ENCODE results near the gene PFKL.
"Not testable (repeated sequence)": the region's sequence is repeated elsewhere in the genome, so short reads cannot be mapped to it uniquely, and the experiment has no call there.

The PFKL gene

GRCh38 chr21:44279354-44280260 is 20.2 kb upstream of the PFKL start:
- no peak for FAIRE-seq

GRCh38 chr21:44281801-44282200 is 18.1 kb upstream of the PFKL start:
- no peak for FAIRE-seq

GRCh38 chr21:44282370-44282769 is 17.5 kb upstream of the PFKL start:
- no peak for FAIRE-seq

DNA sequence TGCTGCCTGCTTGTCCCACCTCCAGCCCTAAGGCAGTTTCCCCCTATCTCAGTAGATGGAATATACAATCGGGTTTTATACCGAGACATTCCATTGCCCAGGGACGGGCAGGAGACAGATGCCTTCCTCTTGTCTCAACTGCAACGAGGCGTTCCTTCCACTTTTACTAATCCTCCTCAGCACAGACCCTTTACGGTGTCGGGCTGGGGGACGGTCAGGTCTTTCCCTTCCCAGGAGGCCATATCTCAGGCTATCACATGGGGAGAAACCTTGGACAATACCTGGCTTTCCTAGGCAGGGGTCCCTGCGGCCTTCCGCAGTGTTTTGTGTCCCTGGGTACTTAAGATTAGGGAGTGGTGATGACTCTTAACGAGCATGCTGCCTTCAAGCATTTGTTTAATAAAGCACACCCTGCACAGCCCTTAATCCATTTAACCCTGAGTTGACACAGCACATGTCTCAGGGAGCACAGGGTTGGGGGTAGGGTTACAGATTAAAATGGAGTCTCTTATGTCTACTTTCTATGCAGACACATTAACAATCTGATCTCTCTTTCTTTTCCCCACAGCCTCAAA is 16.6 kb upstream of the PFKL start:
- not testable (repeated sequence) for FAIRE-seq

DNA sequence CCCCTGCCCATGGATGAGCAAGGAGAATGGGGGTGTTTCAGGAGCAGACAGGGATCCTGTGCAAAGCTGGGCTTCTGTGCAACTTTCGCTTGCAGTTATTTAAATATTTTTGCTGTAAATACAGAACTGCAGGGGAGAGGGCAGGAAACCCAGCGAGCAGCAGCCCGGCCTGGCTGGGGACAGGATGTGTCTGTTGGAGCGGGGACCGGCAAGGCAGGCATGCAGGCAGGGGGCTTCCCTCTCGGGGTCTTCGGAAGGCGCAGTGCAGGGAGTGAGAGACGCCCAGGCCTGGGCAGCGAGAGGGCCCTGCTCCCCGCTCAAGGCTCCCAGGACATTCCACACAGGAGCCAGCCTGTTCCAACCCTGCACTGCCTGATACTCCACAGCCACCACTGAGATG is 15.9 kb upstream of the PFKL start:
- no peak for FAIRE-seq

- no peak for FAIRE-seq
These were observed 14.5 kb upstream of the PFKL start, which contains the start of gene AIRE for GRCh38 chr21:44285138-44285992. TSS of gene AIRE (plus strand) at chr21:44285876. CDS start at chr21:44286007, 131 bp downstream.

DNA sequence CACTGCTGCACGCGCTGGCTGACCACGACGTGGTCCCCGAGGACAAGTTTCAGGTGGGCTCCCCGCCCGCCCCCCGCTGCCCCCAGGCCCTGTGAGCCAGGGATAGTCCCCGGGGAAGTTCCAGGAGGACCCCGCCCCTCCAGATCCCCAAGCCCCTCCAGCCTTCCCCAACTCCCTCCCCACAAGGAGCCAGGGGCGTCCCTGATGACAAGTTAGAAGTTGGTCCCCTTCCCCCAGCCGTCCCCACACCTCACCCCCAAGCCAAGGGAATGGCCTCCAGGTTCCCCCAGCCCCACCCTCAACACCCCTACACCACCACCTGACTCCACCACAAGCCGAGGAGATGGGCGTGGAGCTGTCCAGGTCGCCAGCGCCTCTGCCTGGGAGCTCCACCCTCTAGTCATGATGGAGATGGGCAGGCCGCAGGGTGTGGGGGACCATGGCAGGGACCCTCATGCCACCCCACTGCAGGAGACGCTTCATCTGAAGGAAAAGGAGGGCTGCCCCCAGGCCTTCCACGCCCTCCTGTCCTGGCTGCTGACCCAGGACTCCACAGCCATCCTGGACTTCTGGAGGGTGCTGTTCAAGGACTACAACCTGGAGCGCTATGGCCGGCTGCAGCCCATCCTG is 13.7 kb upstream of the PFKL start:
- no peak for FAIRE-seq

GRCh38 chr21:44286716-44287632 is 12.9 kb upstream of the PFKL start:
- FAIRE-seq = no peak

DNA sequence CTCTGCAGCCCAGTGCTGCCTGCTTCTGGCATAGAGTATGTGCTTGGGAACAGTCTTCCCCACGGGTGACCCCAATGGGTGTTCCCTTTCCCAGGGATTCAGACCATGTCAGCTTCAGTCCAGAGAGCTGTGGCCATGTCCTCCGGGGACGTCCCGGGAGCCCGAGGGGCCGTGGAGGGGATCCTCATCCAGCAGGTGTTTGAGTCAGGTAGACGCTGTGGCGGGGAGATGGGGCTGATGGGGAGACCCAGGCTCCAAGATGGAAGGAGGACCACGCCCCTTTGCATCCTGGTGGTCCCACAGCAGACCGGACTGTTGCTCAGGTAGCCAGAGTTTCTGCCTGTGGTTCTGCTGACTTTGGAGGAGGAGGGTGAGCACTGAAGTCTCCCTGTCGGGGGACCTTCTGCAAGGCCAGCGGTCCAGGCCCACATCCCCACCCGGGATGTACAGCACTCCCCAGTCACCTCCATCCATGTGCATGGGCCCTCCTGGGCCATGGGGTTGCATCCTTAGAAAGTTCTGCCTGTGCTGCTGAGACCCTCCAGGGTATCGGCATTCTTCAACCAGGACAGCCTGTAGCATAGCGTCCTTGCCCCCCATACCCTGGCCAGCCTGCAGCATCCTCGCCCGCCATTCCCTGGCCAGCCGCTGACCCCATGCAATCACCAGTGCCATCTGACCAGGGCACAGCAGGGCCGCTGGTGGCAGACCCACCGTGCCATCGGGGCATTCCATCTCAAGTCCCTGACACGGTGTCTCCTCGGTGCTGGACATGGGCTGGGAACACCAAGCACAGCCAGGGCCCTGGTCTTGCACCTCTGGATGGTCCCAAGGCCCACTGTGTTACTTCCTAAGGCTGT is 11.4 kb upstream of the PFKL start:
- FAIRE-seq = no peak

GRCh38 chr21:44289381-44290010 is 10.4 kb upstream of the PFKL start:
- no peak for FAIRE-seq

- FAIRE-seq = no peak
These were observed 9.4 kb upstream of the PFKL start for GRCh38 chr21:44290327-44291077.

DNA sequence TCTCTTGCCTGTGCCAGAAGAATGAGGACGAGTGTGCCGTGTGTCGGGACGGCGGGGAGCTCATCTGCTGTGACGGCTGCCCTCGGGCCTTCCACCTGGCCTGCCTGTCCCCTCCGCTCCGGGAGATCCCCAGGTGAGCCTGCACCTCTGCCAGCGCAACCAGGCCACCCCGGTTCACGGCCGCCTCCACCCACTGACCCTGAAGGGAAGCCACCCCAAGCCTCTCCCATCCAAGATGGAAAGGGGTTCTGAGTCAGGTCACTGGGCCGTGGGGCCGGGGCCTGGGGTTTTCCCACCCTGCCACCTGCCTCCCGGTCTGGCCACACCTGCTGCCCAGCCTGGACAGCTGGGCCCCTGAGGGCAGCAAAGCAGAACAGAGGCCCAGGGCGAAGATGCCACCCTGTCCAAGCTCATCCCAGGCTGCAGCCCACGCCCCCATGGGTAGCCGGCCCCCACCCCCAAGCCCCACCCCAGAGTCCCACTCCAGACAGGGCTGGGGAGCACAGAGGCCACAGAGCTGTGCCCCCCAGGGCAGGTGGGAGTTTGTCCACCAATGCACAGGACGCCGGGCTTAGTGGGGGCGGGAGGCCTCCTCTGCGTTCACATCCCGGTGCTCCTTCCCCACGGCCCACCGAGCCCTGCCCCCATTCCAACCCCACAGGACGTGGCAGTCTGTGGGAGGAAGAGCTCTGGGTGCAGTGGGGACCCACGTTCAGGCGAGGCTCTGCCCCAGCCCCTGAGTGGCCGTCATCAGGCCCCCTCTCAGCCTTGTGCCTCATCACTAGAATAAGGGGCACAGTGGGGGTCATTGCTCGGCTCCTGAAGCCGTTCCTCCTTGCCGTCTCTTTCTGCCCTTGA is 8.5 kb upstream of the PFKL start:
- FAIRE-seq = no peak

DNA sequence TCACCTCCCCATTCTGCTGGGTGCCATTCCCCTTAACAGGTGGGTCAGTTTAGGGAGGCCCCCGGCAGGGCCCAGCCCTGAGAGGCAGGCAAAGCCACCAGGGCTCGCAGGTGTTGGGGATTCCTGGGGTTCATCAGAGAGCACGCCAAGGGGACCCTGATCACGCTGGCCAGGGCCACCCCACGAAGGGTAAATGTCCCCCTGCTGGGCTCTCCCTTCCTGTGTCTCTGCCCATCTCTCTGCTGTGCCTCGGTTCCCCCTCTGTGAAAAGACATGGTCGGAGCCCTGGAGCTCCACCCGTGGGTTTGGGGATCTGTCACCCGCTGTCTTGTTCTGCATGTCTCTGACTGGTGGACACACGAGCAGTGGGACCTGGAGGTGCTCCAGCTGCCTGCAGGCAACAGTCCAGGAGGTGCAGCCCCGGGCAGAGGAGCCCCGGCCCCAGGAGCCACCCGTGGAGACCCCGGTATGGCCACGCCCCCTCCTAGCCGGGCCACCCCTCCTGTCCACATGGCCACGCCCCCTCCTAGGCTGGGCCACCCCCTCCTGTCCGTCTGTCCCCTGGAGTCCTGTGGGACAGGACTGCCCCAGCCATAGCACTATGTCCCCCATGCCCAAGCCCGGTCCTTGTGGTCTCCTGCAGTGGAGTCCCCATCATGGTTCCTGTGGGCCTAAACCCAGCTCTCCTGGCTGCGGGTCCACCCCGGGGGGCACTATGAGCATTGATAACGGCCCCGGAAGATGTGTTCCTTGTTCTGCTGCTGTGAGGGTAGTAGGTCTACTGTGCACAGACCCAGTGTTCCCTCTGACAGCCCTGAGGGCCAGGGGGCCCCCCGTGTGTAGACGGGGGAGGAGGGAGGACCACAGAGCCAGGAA is 7.7 kb upstream of the PFKL start:
- FAIRE-seq = no peak

DNA sequence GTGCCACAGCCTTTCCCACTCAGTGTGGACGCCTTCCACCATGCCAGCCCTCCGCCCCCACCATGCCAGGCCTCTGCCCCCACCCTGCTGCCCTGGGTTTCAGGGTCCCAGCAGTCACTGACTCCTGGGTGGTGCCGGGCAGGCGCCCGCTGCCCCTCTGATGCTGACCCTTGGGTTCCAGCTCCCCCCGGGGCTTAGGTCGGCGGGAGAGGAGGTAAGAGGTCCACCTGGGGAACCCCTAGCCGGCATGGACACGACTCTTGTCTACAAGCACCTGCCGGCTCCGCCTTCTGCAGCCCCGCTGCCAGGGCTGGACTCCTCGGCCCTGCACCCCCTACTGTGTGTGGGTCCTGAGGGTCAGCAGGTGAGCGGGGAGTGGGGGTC is 7.0 kb upstream of the PFKL start:
- FAIRE-seq = no peak

DNA sequence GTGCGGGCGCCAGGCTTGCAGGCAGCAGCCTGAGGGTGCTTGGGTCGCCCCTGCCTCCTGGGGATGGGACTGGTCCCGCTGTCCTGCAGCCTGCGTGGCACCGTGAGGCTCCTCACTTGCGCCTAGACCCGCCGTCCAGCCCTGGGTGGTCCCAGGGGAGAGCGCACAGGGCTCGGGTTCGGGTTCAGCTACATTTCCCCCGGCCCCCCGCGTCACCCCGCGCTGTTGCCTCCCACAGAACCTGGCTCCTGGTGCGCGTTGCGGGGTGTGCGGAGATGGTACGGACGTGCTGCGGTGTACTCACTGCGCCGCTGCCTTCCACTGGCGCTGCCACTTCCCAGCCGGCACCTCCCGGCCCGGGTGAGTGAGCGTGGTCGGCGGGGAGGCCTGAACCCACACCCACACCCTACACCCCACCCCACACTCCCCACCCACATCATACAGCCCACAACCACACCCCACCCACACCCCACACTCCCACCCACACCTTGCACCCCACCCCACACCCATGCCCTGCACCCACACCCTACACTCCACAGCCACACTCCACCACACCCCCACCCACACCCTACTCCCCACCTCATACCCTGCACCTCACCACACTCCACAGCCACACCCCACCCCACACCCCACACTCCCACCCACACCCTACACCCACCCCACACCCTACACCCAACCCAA is 6.2 kb upstream of the PFKL start:
- FAIRE-seq = no peak

DNA sequence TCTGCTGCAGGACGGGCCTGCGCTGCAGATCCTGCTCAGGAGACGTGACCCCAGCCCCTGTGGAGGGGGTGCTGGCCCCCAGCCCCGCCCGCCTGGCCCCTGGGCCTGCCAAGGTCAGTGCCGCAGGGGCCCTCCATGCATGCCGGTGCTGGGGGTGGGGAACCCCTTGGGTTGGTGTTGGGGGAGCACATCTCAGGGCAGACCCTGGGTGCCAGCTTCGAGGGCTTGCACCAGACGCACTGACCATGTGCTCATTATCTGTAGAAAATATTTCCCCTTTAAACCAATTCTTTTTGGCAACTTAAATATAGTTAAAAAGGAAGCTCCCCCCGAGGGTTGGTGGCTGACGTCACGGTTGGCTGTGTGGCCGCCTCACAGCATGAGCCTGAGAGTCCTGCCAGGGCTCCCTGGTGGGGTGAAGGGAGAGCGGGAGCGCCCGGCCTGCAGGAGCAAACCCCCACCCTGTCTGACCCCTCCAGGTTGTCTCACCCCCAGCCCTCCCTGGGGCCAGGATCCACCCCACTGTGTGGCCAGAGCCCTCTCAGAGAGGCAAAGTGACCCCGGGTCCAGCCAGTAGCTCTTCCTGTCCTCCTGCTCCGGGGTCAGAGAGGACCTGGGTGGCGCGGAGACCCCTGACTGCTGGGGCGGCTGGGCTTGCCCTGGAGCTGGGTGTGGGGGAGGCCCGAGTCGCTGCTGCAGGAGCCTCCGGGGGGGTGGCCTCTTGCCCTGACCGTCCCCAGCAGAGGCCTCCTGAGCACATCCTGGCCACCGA is 5.3 kb upstream of the PFKL start:
- no peak for FAIRE-seq

All from colon (tissue), 2 donors.